ENCODE data around the gene RBM22. TPM values are rescaled to one million over a fixed set of nuclear protein-coding genes. Genes with fewer than 3 reads are reported as not detected.

The RBM22 gene
- total RNA-seq, 1 donor from 2014 or later = 74.0 TPM

DNA sequence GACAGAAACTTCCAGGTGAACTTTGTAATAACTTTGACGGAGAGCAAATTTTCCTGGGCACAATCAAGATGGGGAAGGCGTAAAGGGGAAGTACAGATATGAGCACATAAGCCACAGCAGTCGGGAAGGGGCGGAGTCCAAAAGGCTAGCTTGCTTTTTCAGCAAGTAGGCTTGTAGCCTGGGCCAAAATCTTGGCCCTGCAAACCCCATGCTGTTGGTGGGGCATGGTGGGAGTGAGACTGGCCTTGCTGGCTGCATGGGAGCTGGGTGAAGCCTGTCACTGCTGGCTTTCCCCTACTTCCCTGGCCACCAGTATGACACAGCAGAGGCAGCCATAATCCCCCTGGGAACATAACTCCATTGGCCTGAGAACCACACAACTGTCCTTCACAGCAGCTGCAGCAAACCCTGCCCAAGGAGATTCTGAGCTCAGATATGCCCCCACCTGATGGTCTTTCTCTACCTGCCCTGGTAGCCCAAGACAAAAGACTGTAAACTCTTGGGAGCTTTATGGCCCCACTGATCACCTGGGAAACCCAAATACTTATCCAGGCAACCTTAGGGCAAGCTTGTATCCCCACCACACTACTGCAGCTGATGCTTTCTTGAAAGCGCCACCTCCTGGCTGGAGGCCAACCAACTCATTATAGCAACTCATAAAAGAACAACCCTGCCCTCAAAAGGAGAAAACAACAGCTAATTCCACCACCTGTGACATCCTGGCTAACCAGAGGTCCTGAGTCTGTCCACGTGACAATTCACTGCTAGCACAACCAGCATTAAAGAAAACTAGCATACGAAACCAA, 33.9 kb upstream of the RBM22 start:
- Mint-ChIP-seq H3K4me3 (peak overlapping the region; percentile 39), H3K27ac (peak overlapping the region; percentile 15), H3K4me1 (peaks cover 26% of the 10 kb centered on the region), H3K36me3 (ENCODE audit: low read depth) (peaks cover 93% of the 10 kb centered on the region), H3K27me3 (no peaks in the 10 kb centered on the region), H3K9me3 (peaks cover 10% of the 10 kb centered on the region)
- intact Hi-C loops (cut with micrococcal nuclease) = no loop called here
- ATAC-seq (ENCODE audit: low read depth) (peak; percentile 67), DNase-seq (no peak)
- TF ChIP-seq, protein P1, sequence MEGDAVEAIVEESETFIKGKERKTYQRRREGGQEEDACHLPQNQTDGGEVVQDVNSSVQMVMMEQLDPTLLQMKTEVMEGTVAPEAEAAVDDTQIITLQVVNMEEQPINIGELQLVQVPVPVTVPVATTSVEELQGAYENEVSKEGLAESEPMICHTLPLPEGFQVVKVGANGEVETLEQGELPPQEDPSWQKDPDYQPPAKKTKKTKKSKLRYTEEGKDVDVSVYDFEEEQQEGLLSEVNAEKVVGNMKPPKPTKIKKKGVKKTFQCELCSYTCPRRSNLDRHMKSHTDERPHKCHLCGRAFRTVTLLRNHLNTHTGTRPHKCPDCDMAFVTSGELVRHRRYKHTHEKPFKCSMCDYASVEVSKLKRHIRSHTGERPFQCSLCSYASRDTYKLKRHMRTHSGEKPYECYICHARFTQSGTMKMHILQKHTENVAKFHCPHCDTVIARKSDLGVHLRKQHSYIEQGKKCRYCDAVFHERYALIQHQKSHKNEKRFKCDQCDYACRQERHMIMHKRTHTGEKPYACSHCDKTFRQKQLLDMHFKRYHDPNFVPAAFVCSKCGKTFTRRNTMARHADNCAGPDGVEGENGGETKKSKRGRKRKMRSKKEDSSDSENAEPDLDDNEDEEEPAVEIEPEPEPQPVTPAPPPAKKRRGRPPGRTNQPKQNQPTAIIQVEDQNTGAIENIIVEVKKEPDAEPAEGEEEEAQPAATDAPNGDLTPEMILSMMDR (IDR thresholded peaks at IDR 0.05) = no peak
- POLR2A ChIA-PET = interaction anchor here (0.6 kb wide), 2 partner anchors 34 to 356 kb away, joined by 3 read pairs; no protein-coding TSS in a partner anchor
- CTCF ChIA-PET = no interaction called here

DNA sequence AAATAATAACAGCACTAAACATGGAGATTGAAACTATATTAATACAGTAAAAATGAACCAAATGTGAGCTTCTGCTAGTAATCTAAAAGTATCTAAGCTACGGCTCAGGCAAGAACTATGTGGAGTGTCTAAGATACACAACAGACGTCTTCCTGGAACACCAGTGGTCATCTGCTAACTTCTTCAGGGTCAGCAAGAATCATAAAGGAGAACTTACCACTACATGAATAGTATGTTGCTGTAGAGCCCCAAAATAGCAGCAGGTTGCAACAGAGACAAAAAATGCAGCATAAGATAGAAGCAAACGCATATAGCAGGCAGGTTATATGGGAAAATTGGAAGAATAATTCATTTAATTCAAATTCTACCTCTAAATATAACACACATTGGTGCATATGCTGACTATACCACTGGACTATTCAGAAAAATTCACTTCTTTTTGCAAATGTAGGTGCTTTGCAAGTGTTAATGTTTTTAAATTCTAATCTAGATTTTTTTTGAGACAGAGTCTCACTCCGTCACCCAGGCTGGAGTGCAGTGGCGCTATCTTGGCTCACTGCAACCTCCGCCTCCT, 30.9 kb upstream of the RBM22 start:
- Mint-ChIP-seq H3K4me1 (peaks cover 15% of the 10 kb centered on the region), H3K27ac (no peak overlapping the region), H3K27me3 (no peaks in the 10 kb centered on the region), H3K4me3 (no peak overlapping the region), H3K9me3 (peaks cover 6% of the 10 kb centered on the region), H3K36me3 (ENCODE audit: low read depth) (peaks cover 82% of the 10 kb centered on the region)
- TF ChIP-seq, protein P1 (IDR thresholded peaks at IDR 0.05) = no peak
- no peak for ATAC-seq (ENCODE audit: low read depth)
- ChIA-PET POLR2A (no interaction called here), CTCF (no interaction called here)
- intact Hi-C loops (cut with micrococcal nuclease) = no loop called here
- DNase-seq = no peak

DNA sequence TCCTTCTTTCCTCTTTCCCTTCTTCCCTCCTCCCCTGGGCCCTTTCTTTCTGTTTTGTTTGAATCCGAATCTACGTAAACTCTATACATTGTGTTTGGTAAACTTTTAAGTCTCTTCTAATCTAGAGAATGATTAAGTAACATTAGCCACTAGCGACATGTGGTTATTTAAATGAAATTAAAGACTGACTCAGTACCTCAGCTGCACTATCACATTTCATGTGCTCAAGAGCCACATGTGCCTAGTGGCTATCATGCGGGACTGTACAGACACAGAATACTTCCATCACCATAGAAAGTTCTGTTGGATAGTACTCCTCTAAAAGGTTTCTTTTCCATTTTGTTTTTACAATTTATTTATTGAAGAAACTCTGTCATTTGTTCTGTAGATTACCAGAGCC, 29.0 kb upstream of the RBM22 start:
- H3K27me3 Mint-ChIP-seq = no peaks in the 10 kb centered on the region
- ChIA-PET CTCF (no interaction called here), POLR2A (no interaction called here)
- TF ChIP-seq, protein P1 (IDR thresholded peaks at IDR 0.05) = no peak
- no peaks in the 10 kb centered on the region for H3K9me3 Mint-ChIP-seq
- no peak overlapping the region for H3K4me3 Mint-ChIP-seq
- no peak overlapping the region for H3K27ac Mint-ChIP-seq
- intact Hi-C loops (cut with micrococcal nuclease) = no loop called here
- H3K36me3 Mint-ChIP-seq (ENCODE audit: low read depth) = peaks cover 73% of the 10 kb centered on the region
- DNase-seq (no peak), ATAC-seq (ENCODE audit: low read depth) (no peak)
- peaks cover 7% of the 10 kb centered on the region for H3K4me1 Mint-ChIP-seq

DNA sequence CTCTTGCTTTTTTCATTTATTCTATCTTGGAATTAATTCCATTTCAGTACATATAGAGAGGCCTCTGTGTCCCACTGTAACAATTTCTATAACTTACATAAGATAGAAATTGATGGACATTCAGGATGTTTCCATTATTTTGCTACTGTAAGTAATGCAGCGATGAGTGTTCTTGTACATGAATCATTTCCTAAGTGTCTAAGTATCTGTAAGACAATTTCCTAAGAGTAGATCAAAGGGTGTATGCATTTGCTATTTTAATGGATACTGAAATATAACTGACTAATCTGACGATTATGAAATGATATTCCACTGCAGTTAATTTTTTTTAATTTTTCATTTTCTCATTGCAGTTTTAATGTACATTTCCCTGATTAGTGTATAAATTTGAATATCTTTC, 23.0 kb upstream of the RBM22 start:
- Mint-ChIP-seq H3K27me3 (no peaks in the 10 kb centered on the region), H3K9me3 (no peaks in the 10 kb centered on the region), H3K27ac (no peak overlapping the region), H3K4me3 (no peak overlapping the region), H3K36me3 (ENCODE audit: low read depth) (peaks cover 71% of the 10 kb centered on the region), H3K4me1 (no peaks in the 10 kb centered on the region)
- intact Hi-C loops (cut with micrococcal nuclease) = no loop called here
- ChIA-PET CTCF (no interaction called here), POLR2A (no interaction called here)
- TF ChIP-seq, protein P1 (IDR thresholded peaks at IDR 0.05) = no peak
- ATAC-seq (ENCODE audit: low read depth) (no peak), DNase-seq (no peak)

DNA sequence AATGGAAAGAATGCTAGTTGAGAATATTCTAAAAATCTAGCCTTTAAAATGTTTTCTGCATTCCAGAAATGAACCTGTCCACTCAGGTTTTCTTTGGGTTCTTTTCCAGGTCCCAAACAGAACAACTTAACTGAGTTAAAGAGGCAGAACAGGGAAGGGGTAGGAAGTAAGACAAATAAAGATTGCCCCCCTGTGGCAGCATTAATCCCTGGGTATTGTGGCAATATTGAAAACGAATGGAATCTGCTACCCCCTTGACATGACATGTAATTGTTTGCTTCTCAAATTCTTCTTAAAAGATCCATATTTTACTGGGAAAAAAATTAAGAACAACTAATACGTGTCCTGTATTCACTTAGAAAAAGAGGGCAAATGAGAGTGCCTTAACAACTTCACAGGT, 9.3 kb upstream of the RBM22 start:
- ATAC-seq (ENCODE audit: low read depth) = no peak
- no peaks in the 10 kb centered on the region for H3K27me3 Mint-ChIP-seq
- TF ChIP-seq, protein P1 (IDR thresholded peaks at IDR 0.05) = no peak
- peaks cover 64% of the 10 kb centered on the region for H3K36me3 Mint-ChIP-seq (ENCODE audit: low read depth)
- H3K4me1 Mint-ChIP-seq = no peaks in the 10 kb centered on the region
- H3K27ac Mint-ChIP-seq = no peak overlapping the region
- CTCF ChIA-PET = no interaction called here
- intact Hi-C loops (cut with micrococcal nuclease) = loop anchor here (1.0 kb wide), 2 partner anchors 149 to 251 kb away; no protein-coding TSS in a partner anchor
- no peak overlapping the region for H3K4me3 Mint-ChIP-seq
- POLR2A ChIA-PET = no interaction called here
- no peaks in the 10 kb centered on the region for H3K9me3 Mint-ChIP-seq
- DNase-seq = no peak
